ENCODE results near the gene PCLAF.
"Not testable (repeated sequence)": the region's sequence is repeated elsewhere in the genome, so short reads cannot be mapped to it uniquely, and the experiment has no call there.

The PCLAF gene

DNA sequence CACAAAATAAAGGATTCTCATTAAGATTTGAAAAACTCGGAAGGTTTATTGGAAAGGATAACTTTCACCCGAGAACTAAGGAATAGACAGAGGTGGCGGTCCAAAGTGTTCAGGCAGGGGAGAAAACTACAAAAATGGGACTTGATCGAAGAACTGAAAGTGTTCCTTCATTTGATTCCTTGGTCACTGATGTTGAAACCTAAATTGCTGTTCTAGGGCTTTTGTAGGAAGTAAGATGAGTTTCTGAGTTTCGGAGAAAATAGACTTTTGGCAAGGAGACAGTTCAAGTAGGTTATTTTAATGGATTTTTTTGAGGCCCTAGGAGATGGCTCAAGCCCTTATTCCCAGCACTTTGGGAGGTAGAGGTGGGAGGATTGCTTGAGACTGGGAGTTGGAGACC, 7.8 kb upstream of the PCLAF start:
- Histone ChIP-seq H3K4me1 (ENCODE audit: control insufficient read depth, insufficient read depth, low read length) (peaks cover 8% of the 10 kb centered on the region), H3K9ac (ENCODE audit: low read length) (no peak overlapping the region), H3K9me3 (ENCODE audit: control insufficient read depth, low read length) (no peaks in the 10 kb centered on the region), H3K36me3 (ENCODE audit: control insufficient read depth, insufficient read depth, low read length) (no peaks in the 10 kb centered on the region), H3K4me3 (ENCODE audit: low read length) (peak overlapping the region; percentile 36), H3K27me3 (ENCODE audit: control insufficient read depth, insufficient read depth, low read length) (no peaks in the 10 kb centered on the region)

DNA sequence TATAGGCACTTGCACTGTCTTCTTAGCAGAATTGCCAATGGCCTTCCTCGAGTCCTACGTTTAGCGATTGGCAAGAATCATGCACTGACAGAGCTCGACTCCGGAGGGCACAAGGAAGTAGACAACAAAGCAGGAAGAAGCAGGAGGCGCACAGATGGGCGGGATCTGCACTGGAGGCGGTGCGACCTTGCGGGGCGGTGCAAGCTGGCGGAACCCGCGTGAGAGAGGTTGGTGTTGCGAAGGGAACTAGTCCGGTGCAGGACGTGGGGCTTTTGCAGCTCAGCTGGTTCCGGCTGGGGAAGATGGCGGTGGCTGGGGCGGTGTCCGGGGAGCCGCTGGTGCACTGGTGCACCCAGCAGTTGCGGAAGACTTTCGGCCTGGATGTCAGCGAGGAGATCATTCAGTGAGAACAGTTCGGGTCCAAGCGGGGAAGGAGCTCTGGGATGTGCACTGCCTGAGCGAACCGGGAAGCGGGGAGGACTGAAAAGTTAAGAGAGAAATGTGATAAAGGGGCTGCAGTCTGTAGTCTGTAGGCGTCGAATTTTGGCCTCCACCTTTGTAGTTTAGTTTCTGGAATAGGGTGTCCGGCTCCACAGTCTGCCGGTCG, 6.4 kb upstream of the PCLAF start, which contains the start of gene TRIP4:
Gene TRIP4, plus strand, starts transcription at position 275 of the 607 bp plus-strand sequence. Its CDS starts 28 bp downstream, at position 303.
- no peaks in the 10 kb centered on the region for H3K27me3 ChIP-seq (ENCODE audit: control insufficient read depth, insufficient read depth, low read length)
- peak within 1 kb of the TSS; percentile 82 for H3K4me3 ChIP-seq (ENCODE audit: low read length)
- peaks cover 8% of the 10 kb centered on the region for H3K4me1 ChIP-seq (ENCODE audit: control insufficient read depth, insufficient read depth, low read length)
- no peaks in the 10 kb centered on the region for H3K36me3 ChIP-seq (ENCODE audit: control insufficient read depth, insufficient read depth, low read length)
- H3K9ac ChIP-seq (ENCODE audit: low read length), result peak within 1 kb of the TSS; percentile 96
- no peaks in the 10 kb centered on the region for H3K9me3 ChIP-seq (ENCODE audit: control insufficient read depth, low read length)

DNA sequence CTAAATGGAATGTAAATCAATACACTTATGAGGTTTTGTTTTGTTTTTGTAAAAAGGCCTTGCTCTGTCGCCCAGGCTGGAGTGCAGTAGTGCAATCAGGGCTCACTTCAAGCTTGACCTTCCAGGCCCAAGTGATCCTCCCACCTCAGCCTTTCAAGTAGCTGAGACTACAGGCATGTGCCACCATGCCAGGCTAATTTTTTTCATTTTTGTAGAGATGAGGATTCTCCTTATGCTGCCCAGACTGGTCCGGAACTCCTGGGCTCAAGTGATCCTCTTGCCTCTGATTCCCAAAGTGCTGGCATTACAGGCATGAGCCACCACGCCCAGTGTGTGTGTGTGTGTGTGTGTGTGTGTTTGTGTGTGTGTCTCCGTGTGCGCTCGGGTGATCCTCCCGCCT, 5.0 kb upstream of the PCLAF start:
- no peaks in the 10 kb centered on the region for H3K27me3 ChIP-seq (ENCODE audit: control insufficient read depth, insufficient read depth, low read length)
- H3K36me3 ChIP-seq (ENCODE audit: control insufficient read depth, insufficient read depth, low read length), result no peaks in the 10 kb centered on the region
- H3K9me3 ChIP-seq (ENCODE audit: control insufficient read depth, low read length), result no peaks in the 10 kb centered on the region
- H3K4me3 ChIP-seq (ENCODE audit: low read length), result no peak overlapping the region
- H3K9ac ChIP-seq (ENCODE audit: low read length), result no peak overlapping the region
- H3K4me1 ChIP-seq (ENCODE audit: control insufficient read depth, insufficient read depth, low read length), result peaks cover 11% of the 10 kb centered on the region

DNA sequence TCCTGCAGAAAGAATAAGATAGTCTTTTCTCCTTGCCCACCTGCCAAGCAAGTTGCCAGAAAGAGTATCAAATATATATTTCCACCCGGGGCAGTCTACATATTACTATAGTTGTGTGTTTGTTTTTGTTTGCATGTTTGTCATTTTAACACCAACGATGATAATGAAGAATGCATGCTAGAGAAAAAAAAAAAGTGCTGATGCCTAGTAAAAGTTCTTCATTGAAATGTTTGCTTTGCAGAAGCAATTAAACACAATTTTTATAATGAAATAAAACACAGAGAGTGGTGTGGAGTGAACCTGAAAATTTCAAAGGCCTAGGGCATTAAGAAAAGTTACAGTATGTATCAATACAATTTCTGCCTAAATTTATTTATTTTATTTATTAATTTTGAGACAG, 2.5 kb upstream of the PCLAF start:
- H3K4me3 ChIP-seq (ENCODE audit: low read length), result no peak overlapping the region
- H3K9me3 ChIP-seq (ENCODE audit: control insufficient read depth, low read length), result no peaks in the 10 kb centered on the region
- no peaks in the 10 kb centered on the region for H3K27me3 ChIP-seq (ENCODE audit: control insufficient read depth, insufficient read depth, low read length)
- H3K36me3 ChIP-seq (ENCODE audit: control insufficient read depth, insufficient read depth, low read length), result no peaks in the 10 kb centered on the region
- peaks cover 14% of the 10 kb centered on the region for H3K4me1 ChIP-seq (ENCODE audit: control insufficient read depth, insufficient read depth, low read length)
- no peak overlapping the region for H3K9ac ChIP-seq (ENCODE audit: low read length)

DNA sequence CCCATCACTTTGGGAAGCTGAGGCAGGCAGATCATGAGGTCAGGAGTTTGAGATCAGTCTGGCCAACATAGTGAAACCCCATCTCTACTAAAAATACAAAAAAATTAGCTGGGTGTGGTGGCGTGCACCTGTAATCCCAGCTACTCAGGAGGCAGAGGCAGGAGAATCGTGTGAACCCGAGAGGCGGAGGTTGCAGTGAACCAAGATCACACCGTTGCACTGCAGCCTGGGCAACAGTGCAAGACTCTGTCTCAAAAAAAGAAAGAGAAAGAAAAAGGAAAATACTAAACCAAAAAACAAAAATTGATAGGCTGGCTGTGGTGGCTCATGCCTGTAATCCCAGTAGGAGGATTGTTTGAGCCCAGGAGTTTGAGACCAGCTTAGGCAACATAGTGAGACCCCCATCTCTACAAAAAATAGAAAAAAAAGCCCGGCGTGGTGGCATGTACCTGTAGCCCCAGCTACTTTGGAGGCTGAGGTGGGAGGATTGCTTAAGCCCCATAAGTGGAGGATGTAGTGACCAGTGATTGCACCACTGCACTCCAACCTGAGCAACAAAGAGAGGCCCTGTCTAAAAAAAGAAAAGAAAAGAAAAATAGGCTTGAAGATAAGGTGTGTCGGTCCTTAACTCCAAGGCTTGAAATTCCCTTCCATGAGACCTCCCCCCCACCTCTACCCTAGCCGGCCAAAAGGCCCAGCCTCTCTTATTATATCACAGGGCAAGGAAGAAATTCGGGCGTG, 941 bp downstream of the PCLAF start:
- H3K9ac ChIP-seq (ENCODE audit: low read length), result peak overlapping the region; percentile 70
- H3K4me3 ChIP-seq (ENCODE audit: low read length); H3K9me3 ChIP-seq (ENCODE audit: control insufficient read depth, low read length); H3K36me3 ChIP-seq (ENCODE audit: control insufficient read depth, insufficient read depth, low read length); H3K4me1 ChIP-seq (ENCODE audit: control insufficient read depth, insufficient read depth, low read length); H3K27me3 ChIP-seq (ENCODE audit: control insufficient read depth, insufficient read depth, low read length): not testable (repeated sequence)

DNA sequence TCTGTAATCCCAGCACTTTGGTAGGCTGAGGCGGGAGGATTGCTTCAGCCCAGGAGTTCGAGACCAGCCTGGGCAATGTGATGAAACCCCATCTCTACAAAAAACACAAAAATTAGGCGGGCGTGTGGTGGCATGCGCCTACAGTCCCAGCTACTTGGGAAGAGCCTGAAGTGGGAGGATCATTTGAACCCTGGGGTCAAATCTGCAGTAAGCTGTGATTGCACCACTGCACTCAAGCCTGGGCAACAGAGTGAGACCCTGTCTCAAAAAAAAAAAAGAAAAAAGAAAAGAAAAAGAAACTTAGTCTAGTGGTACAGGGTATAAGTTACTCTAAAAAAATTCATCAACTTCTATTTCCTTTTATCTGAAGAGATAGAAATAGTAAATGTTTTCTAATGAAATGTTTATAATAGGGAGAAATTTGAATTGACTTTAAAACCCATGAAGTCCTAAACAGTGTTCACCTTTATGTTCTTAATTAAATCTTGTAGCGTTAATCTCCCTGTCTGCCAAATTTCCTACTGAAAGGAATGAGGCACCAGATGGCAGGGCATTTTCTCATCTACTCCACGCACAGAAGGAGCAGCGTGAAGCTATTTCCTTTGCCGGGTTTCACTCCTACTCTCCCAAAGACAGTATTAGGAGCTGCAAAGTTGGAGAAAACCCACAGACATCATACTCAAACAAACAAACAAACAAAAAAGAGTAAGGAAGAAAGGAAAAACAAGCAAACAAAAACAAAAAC, 1.9 kb downstream of the PCLAF start:
- Histone ChIP-seq H3K9me3 (ENCODE audit: control insufficient read depth, low read length) (no peaks in the 10 kb centered on the region), H3K36me3 (ENCODE audit: control insufficient read depth, insufficient read depth, low read length) (no peaks in the 10 kb centered on the region), H3K27me3 (ENCODE audit: control insufficient read depth, insufficient read depth, low read length) (no peaks in the 10 kb centered on the region), H3K9ac (ENCODE audit: low read length) (no peak overlapping the region), H3K4me3 (ENCODE audit: low read length) (no peak overlapping the region), H3K4me1 (ENCODE audit: control insufficient read depth, insufficient read depth, low read length) (peaks cover 9% of the 10 kb centered on the region)

DNA sequence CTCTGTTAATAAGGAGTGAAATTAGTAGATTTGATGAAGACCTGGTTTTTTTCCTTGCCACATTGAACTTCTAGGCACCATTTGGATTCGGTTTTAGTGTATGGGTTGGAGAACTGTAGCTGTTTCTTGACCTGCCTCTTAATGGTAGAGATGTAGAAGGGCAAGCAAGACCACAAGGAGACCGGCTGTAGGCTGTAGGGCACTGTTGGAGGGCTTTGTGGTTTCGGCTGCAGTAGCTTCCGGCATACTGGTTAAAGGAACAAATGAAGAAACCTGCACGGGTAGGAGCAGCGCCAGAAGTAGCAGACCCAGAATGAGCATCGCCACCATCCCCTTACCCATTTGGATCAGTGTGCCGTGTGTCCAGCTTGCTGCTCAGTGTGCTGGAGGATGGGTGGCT, 7.9 kb downstream of the PCLAF start:
- Histone ChIP-seq H3K27me3 (ENCODE audit: control insufficient read depth, insufficient read depth, low read length) (no peaks in the 10 kb centered on the region), H3K4me3 (ENCODE audit: low read length) (no peak overlapping the region)

DNA sequence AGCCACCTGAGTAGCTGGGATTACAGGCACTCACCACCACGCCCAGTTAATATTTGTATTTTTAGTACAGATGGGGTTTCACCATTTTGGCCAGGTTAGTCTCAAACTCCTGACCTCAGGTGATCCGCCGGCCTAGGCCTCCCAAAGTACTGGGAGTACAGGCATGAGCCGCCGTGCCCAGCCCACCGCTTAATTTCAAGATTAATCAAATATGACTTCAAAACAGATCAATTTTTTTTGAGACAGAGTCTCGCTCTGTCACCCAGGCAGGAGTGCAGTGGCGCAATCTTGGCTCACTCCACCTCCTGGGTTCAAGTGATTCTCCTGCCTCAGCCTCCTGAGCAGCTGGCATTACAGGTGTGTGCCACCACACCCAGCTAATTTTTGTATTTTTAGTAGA, 9.9 kb downstream of the PCLAF start:
- not testable (repeated sequence) for H3K9me3 ChIP-seq (ENCODE audit: control insufficient read depth, low read length); H3K4me1 ChIP-seq (ENCODE audit: control insufficient read depth, insufficient read depth, low read length); H3K4me3 ChIP-seq (ENCODE audit: low read length); H3K27me3 ChIP-seq (ENCODE audit: control insufficient read depth, insufficient read depth, low read length); H3K36me3 ChIP-seq (ENCODE audit: control insufficient read depth, insufficient read depth, low read length); H3K9ac ChIP-seq (ENCODE audit: low read length)

More for the DNA sequence above, 7.9 kb downstream of the PCLAF start:
- Histone ChIP-seq H3K9ac (ENCODE audit: low read length) (no peak overlapping the region), H3K9me3 (ENCODE audit: control insufficient read depth, low read length) (no peaks in the 10 kb centered on the region), H3K36me3 (ENCODE audit: control insufficient read depth, insufficient read depth, low read length) (no peaks in the 10 kb centered on the region), H3K4me1 (ENCODE audit: control insufficient read depth, insufficient read depth, low read length) (no peaks in the 10 kb centered on the region)

DNA sequence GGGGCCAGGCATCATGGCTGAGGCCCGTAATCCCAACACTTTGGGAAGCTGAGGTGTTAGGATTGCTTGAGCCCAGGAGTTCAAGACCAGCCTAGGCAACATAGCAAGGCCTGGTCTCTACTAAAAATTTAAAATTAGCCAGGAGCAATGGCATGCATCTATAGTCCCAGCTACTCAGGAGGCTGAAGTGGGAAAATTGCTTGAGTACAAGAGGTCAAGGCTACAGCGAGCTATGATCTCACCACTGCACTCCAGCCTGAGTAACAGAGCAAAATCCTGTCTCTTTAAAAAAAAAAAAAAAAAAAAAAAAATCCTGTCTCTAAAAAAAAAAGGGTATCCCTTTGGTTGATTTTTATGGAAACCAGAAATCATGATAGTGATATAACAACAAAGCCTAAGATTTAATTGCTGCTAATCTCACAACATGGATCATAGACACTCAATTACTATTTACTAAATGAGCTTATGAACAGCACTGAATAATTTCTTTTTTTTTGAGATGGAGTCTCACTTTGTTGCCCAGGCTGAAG, 12.1 kb downstream of the PCLAF start:
- Histone ChIP-seq H3K9ac (ENCODE audit: low read length) (no peak overlapping the region), H3K4me1 (ENCODE audit: control insufficient read depth, insufficient read depth, low read length) (no peaks in the 10 kb centered on the region), H3K4me3 (ENCODE audit: low read length) (no peak overlapping the region), H3K36me3 (ENCODE audit: control insufficient read depth, insufficient read depth, low read length) (no peaks in the 10 kb centered on the region), H3K9me3 (ENCODE audit: control insufficient read depth, low read length) (no peaks in the 10 kb centered on the region), H3K27me3 (ENCODE audit: control insufficient read depth, insufficient read depth, low read length) (no peaks in the 10 kb centered on the region)

DNA sequence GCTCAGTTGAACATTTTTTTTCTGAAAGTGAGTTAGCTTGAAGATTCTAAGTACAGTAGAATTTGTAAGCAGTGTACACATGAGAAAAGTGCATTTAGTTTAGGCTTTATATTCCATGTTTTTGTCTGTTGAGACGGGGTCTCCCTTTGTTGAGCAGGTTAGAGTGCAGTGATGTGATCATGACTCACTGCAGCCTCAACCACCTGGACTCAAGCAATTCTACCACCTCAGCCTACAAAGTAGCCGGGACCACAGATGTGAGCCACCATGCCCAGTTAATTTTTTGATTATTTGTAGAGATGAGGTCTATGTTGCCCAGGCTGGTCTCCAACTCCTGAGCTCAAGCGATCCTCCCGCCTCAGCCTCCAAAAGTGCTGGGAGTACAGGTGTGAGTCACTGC, 20.0 kb downstream of the PCLAF start:
- no peak overlapping the region for H3K9ac ChIP-seq (ENCODE audit: low read length)
- no peaks in the 10 kb centered on the region for H3K9me3 ChIP-seq (ENCODE audit: control insufficient read depth, low read length)
- H3K4me1 ChIP-seq (ENCODE audit: control insufficient read depth, insufficient read depth, low read length), result peaks cover 3% of the 10 kb centered on the region
- H3K4me3 ChIP-seq (ENCODE audit: low read length), result no peak overlapping the region
- no peaks in the 10 kb centered on the region for H3K27me3 ChIP-seq (ENCODE audit: control insufficient read depth, insufficient read depth, low read length)
- H3K36me3 ChIP-seq (ENCODE audit: control insufficient read depth, insufficient read depth, low read length), result no peaks in the 10 kb centered on the region

DNA sequence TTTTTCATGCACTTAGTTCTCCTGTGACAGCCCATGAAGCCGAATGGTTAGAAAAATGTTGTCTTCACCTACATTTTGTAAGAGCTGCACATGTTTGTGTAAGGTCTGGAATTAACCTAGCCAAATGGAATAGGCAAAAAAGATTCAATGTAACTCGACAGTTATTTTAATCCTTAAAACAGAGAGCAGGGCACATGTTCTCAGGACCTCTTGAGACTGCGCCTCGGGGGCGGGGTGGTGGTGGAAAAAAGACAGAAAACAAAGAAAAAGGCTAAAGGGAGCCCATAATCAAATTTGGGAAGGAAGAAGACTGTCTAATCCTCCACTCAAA, 24.6 kb downstream of the PCLAF start:
- H3K36me3 ChIP-seq (ENCODE audit: control insufficient read depth, insufficient read depth, low read length), result no peaks in the 10 kb centered on the region
- H3K9ac ChIP-seq (ENCODE audit: low read length), result peak overlapping the region; percentile 76
- peaks cover 9% of the 10 kb centered on the region for H3K4me1 ChIP-seq (ENCODE audit: control insufficient read depth, insufficient read depth, low read length)
- H3K4me3 ChIP-seq (ENCODE audit: low read length), result peak overlapping the region; percentile 67
- no peaks in the 10 kb centered on the region for H3K9me3 ChIP-seq (ENCODE audit: control insufficient read depth, low read length)
- H3K27me3 ChIP-seq (ENCODE audit: control insufficient read depth, insufficient read depth, low read length), result no peaks in the 10 kb centered on the region
